B cell (primary cell): ENCODE measurements around the gene BTBD6.

ENCODE experiments used
- CTCF ChIP-seq: fragments of 200-600 bp; IDR thresholded peaks from one replicate; pipeline ENCODE4 v1.8.0; 2022; ENCODE audit warnings: antibody characterized with exemption, mild to moderate bottlenecking
- EZH2 ChIP-seq: IDR thresholded peaks from 2 replicates; pipeline ENCODE4 v1.6.1; 2012; ENCODE audit warnings: borderline replicate concordance, low read depth, mild to moderate bottlenecking, moderate library complexity, low read length; ENCODE audit not compliant: insufficient read depth, poor library complexity, severe bottlenecking

- TF ChIP-seq CTCF (no peak), EZH2 (no peak)
These were observed 51.6 kb downstream of the BTBD6 start for GRCh38 chr14:105299654-105300541.
